ENCODE measurements around the gene CDCA3.
A peak's percentile ranks its signal among the peaks of the same experiment; 100 is the strongest.
"Not testable (repeated sequence)": the region's sequence is repeated elsewhere in the genome, so short reads cannot be mapped to it uniquely, and the experiment has no call there.

Gene CDCA3

DNA sequence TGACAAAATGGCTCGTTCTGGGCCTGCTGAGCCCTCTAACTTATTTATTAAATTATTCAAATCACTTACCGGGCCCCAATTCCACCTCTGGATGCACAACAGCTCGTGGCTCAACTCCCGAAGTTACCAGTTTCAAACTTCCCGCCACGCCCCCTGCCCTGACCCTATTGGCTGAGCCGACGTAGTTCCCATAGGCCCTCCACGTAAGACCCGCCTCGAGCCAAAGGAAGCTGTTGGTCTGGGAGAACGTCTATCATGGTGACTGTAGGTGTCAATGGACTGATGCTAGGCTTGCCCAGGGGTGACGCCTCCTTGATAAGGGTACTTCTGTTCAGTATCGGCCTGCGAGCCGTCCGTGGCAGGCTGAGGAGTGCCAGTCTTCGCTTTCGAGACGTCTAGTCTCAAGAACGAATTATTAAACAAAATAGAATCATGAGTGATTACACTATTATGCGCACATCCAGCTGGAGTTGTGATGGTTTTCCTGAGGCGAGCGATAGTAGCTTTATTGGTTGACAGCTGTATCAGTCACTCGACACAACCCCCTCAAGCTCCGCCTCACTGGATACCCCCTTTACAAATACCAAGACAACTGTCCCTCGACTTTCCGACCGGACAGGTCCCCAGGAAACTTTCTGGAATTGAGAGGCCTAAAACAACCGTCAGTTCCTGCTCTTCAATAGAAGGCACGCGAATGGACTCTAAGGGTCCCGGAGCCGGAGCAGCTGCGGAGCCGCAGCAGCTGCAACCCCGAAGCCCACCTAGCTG is at the start of gene CDCA3:
Gene CDCA3 (minus strand): TSS at position 134 of the 768 bp plus-strand sequence. CDS start 334 bp downstream, outside the sequence.
- no peaks in the 10 kb centered on the region for H3K9me3 ChIP-seq (ENCODE audit: control insufficient read depth, low read length)
- peak within 1 kb of the TSS; percentile 85 for H3K9ac ChIP-seq (ENCODE audit: low read length)
- H3K27me3 ChIP-seq (replicated peaks; ENCODE audit: control insufficient read depth, insufficient read depth, low read length): no peaks in the 10 kb centered on the region
- DNase-seq (ENCODE audit: low read depth): peak; percentile 98
- peaks cover 22% of the 10 kb centered on the region for H3K4me1 ChIP-seq (ENCODE audit: control insufficient read depth, insufficient read depth, low read length)
- peaks cover 13% of the 10 kb centered on the region for H3K36me3 ChIP-seq (ENCODE audit: control insufficient read depth, insufficient read depth, low read length, severe bottlenecking)
- H3K4me3 ChIP-seq (ENCODE audit: low read length): peak within 1 kb of the TSS; percentile 84

DNA sequence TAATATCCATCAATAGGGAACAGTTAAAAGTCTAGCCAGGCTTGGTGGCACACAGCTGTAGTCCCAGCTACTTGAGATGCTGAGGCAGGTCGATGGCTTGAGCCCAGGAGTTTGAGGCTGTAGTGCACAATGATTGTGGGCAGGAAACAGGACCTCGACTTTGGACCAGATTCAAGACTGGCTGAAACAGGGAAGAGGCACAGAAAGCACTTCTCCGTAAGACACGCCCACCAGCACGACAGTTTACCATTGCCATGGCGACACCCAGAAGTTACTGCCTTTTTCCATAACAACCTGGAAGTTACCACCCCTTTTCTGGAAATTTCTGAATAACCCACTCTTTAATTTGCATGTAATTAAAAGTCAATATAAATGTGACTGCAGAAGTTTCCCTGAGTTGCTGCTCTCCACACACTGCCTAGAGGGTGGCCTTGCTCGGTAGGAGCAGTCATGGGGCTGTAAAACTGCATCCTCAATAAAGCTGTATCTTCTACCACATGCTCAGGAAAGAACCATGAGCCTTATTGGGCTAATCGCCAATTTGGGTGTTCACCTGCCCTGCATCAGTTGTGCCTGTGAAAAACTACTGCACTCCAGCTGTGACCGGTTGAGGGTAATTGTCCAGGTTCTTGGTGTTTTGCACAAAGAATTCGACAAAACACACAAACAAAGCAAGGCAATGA is 48.9 kb upstream of the CDCA3 start:
- DNase-seq (ENCODE audit: low read depth): no peak
- H3K9ac ChIP-seq (ENCODE audit: low read length): no peak overlapping the region
- no peaks in the 10 kb centered on the region for H3K9me3 ChIP-seq (ENCODE audit: control insufficient read depth, low read length)

DNA sequence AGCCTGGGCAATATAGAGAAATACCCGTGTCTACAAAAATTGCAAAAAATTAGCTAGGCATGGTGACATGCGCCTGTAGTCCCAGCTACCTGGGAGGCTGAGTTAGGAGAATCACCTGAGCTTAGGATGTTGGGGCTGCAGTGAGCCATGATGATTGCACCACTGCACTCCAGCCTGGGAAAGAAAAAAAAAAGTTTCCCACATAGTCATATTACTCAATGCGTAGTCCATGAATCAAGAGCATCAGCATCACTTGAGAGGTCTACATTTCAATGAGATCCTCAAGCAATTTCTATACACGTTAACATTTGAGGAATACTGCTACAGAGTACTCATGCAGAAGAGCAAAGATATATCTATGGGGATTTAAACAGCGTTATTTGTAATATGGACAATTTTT is 48.3 kb upstream of the CDCA3 start:
- no peak overlapping the region for H3K9ac ChIP-seq (ENCODE audit: low read length)
- H3K27me3 ChIP-seq (replicated peaks; ENCODE audit: control insufficient read depth, insufficient read depth, low read length): no peaks in the 10 kb centered on the region
- no peaks in the 10 kb centered on the region for H3K9me3 ChIP-seq (ENCODE audit: control insufficient read depth, low read length)
- peaks cover 3% of the 10 kb centered on the region for H3K4me1 ChIP-seq (ENCODE audit: control insufficient read depth, insufficient read depth, low read length)
- H3K36me3 ChIP-seq (ENCODE audit: control insufficient read depth, insufficient read depth, low read length, severe bottlenecking): no peaks in the 10 kb centered on the region
- no peak for DNase-seq (ENCODE audit: low read depth)
- H3K4me3 ChIP-seq (ENCODE audit: low read length): no peak overlapping the region

More for the DNA sequence above, 48.9 kb upstream of the CDCA3 start:
- Histone ChIP-seq H3K4me3 (ENCODE audit: low read length) (no peak overlapping the region), H3K4me1 (ENCODE audit: control insufficient read depth, insufficient read depth, low read length) (peaks cover 6% of the 10 kb centered on the region), H3K36me3 (ENCODE audit: control insufficient read depth, insufficient read depth, low read length, severe bottlenecking) (no peaks in the 10 kb centered on the region), H3K27me3 (replicated peaks; ENCODE audit: control insufficient read depth, insufficient read depth, low read length) (no peaks in the 10 kb centered on the region)

DNA sequence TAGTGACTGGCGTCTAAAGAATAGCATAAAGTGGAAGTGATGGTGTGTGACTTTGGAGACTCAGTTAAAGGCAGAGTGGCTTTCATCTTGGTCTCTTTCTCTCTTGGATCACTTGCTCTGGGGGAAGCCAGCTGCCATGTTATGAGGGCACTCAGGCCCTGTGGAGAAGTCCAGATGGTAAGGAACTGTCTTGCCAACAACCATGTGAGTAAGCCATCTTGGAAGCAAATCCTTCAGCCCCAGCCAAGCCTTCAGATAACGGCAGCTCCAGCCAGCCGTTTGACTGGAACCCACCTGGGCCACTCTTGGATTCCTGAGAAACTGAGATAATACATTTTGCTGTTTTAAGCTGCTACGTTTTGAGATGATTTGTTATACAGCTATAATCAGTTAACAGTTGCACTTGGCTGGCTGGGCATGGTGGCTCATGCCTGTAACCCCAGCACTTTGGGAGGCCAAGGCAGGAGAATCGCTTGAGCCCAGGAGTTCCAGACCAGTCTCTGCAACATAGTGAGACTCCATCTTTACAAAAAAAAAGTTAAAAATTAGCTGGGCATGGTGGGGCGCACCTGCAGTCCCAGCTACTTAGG is 45.9 kb upstream of the CDCA3 start:
- DNase-seq (ENCODE audit: low read depth): no peak
- no peaks in the 10 kb centered on the region for H3K9me3 ChIP-seq (ENCODE audit: control insufficient read depth, low read length)
- no peaks in the 10 kb centered on the region for H3K36me3 ChIP-seq (ENCODE audit: control insufficient read depth, insufficient read depth, low read length, severe bottlenecking)
- H3K9ac ChIP-seq (ENCODE audit: low read length): no peak overlapping the region
- H3K4me1 ChIP-seq (ENCODE audit: control insufficient read depth, insufficient read depth, low read length): peaks cover 4% of the 10 kb centered on the region
- no peak overlapping the region for H3K4me3 ChIP-seq (ENCODE audit: low read length)
- H3K27me3 ChIP-seq (replicated peaks; ENCODE audit: control insufficient read depth, insufficient read depth, low read length): no peaks in the 10 kb centered on the region

DNA sequence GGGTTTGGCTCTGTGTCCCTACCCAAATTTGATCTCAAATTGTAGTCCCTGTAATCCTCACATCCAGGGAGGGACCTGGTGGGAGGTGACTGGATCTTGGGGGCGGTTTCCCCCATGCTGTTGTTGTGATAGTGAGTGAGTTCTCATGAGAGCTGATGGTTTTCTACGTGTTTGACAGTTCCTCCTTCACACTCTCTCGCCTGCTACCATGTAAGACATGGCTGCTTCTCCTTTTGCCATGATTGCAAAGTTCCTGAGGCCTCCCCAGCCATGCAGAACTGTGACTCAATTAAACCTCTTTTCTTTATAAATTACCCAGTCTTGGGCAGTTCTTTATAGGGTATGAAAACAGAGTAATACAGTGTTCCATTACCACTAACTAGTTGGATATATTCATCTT is 43.2 kb upstream of the CDCA3 start:
- Histone ChIP-seq H3K27me3 (replicated peaks; ENCODE audit: control insufficient read depth, insufficient read depth, low read length) (no peaks in the 10 kb centered on the region), H3K9me3 (ENCODE audit: control insufficient read depth, low read length) (no peaks in the 10 kb centered on the region), H3K36me3 (ENCODE audit: control insufficient read depth, insufficient read depth, low read length, severe bottlenecking) (no peaks in the 10 kb centered on the region), H3K4me3 (ENCODE audit: low read length) (no peak overlapping the region), H3K9ac (ENCODE audit: low read length) (no peak overlapping the region), H3K4me1 (ENCODE audit: control insufficient read depth, insufficient read depth, low read length) (peaks cover 15% of the 10 kb centered on the region)
- DNase-seq (ENCODE audit: low read depth): no peak

DNA sequence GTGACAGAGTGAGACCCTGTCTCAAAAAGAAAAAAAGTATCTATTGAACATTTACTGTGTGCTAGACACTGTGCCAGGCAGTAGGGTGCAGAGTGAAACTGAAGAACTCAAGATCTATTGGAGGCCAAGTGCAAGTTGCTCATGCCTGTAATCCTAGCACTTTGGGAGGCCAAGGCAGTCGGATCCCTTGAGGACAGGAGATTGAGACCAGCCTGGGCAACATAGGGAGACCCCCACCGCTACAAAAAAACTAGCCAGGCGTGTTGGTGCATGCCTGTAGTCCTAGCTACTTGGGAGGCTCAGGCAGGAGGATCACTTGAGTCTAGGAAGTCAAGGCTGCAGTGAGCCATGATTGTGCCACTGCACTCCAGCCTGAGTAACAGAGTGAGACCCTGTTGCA is 41.6 kb upstream of the CDCA3 start:
- peaks cover 15% of the 10 kb centered on the region for H3K4me1 ChIP-seq (ENCODE audit: control insufficient read depth, insufficient read depth, low read length)

DNA sequence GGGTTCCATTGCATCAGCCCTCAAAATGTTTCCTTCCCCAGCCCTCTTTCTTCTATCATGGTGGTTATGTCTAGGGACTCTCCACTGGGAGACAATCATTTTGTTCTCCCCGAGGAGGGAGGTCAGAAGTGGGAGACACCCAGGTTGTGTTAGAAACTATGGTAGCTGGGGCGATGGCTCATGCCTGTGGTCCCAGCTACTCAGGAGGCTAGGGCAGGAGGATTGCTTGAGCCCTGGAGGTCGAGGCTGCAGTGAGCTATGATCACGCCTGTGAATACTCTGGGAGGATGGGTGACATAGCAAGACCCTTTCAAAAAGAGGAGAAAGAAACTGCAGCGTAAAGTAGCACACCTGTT is 40.5 kb upstream of the CDCA3 start:
- DNase-seq (ENCODE audit: low read depth): no peak

More for the DNA sequence above, 41.6 kb upstream of the CDCA3 start:
- not testable (repeated sequence) for H3K9ac ChIP-seq (ENCODE audit: low read length); H3K36me3 ChIP-seq (ENCODE audit: control insufficient read depth, insufficient read depth, low read length, severe bottlenecking); H3K9me3 ChIP-seq (ENCODE audit: control insufficient read depth, low read length); DNase-seq (ENCODE audit: low read depth); H3K27me3 ChIP-seq (replicated peaks; ENCODE audit: control insufficient read depth, insufficient read depth, low read length); H3K4me3 ChIP-seq (ENCODE audit: low read length)

DNA sequence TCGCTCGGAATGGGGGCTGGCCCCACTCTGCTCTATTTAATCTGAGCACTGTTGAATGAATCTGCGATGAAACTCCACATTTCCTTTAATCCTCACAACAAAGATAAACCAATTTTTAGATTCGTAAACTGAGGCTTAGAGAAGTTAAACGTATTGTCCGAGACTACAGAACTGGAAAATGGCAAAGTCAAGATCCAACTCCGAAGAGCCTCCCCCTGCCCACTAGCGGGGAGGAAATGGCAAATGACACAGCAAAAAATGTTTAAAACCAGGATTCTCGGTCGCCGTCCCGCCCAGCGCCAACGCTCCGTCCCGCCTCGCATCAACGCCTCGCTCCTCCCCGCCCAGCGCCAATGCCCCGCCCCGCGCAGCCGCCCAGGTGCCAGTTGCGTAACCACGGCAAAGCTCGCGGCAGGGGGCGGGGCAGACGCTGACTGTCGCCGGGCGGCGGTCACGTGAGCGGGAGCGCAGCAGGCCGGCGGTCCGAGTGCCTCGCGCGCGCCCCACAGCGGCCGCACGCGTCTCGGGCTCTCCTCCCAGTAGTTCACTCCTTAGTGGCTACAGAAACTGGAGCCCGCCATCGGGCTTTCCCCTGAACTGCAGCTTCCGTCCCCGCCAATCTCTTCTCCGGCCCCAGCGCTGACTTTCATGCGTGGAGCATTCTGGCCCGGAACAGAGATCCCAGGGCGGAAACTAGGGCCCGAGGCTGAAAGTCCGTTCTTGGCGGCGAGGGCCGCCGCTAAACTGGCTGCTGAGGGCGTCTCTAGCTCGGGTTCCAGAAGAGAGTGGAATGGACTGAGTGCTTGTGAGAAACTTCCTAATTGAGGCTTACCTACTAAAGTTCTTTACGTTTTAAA is 39.9 kb upstream of the CDCA3 start:
- DNase-seq (ENCODE audit: low read depth): peak; percentile 99
- Histone ChIP-seq H3K36me3 (ENCODE audit: control insufficient read depth, insufficient read depth, low read length, severe bottlenecking) (no peaks in the 10 kb centered on the region), H3K4me1 (ENCODE audit: control insufficient read depth, insufficient read depth, low read length) (peaks cover 15% of the 10 kb centered on the region), H3K27me3 (replicated peaks; ENCODE audit: control insufficient read depth, insufficient read depth, low read length) (no peaks in the 10 kb centered on the region), H3K9ac (ENCODE audit: low read length) (peak overlapping the region; percentile 96), H3K9me3 (ENCODE audit: control insufficient read depth, low read length) (no peaks in the 10 kb centered on the region), H3K4me3 (ENCODE audit: low read length) (peak overlapping the region; percentile 81)

More for the DNA sequence above, 40.5 kb upstream of the CDCA3 start:
- no peaks in the 10 kb centered on the region for H3K27me3 ChIP-seq (replicated peaks; ENCODE audit: control insufficient read depth, insufficient read depth, low read length)
- no peaks in the 10 kb centered on the region for H3K9me3 ChIP-seq (ENCODE audit: control insufficient read depth, low read length)
- H3K9ac ChIP-seq (ENCODE audit: low read length): peak overlapping the region; percentile 96
- H3K36me3 ChIP-seq (ENCODE audit: control insufficient read depth, insufficient read depth, low read length, severe bottlenecking): no peaks in the 10 kb centered on the region
- H3K4me3 ChIP-seq (ENCODE audit: low read length): peak overlapping the region; percentile 81
- H3K4me1 ChIP-seq (ENCODE audit: control insufficient read depth, insufficient read depth, low read length): peaks cover 15% of the 10 kb centered on the region

DNA sequence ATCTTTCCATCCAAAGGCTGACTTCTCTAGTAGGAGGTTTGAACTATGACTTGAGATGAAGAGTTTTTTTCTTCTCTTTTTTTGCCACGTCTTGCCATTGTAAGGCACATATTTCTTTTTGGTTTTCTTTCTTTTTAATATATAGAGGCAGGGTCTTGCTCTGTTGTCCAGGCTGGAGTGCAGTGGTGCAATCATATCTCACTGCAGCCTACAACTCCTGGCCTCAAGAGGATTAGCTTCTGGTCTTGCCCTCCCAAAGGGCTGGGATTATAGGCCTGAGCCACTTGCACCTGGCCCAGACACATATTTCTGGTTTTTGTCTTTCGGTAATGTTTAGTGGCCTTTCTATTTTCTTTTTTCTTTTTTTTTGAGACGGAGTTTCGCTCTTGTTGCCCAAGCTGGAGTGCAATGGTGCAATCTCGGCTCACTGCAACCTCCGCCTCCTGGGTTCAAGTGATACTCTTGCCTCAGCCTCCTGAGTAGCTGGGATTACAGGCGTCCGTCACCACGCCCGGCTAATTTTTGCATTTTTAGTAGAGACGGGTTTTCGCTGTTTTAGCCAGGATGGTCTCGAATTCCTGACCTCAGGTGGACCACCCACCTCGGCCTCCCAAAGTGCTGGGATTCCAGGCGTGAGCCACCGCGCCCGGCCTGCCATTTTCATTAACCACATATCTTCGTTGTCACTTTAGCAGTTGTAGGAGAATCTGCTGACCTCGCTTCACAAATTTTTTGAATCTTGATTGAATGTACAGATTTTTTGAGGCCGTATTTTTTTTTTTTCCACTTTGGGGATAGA is 38.9 kb upstream of the CDCA3 start:
- peaks cover 15% of the 10 kb centered on the region for H3K4me1 ChIP-seq (ENCODE audit: control insufficient read depth, insufficient read depth, low read length)
- H3K36me3 ChIP-seq (ENCODE audit: control insufficient read depth, insufficient read depth, low read length, severe bottlenecking); DNase-seq (ENCODE audit: low read depth); H3K27me3 ChIP-seq (replicated peaks; ENCODE audit: control insufficient read depth, insufficient read depth, low read length); H3K9me3 ChIP-seq (ENCODE audit: control insufficient read depth, low read length): not testable (repeated sequence)
- peak overlapping the region; percentile 71 for H3K4me3 ChIP-seq (ENCODE audit: low read length)
- peak overlapping the region; percentile 90 for H3K9ac ChIP-seq (ENCODE audit: low read length)

DNA sequence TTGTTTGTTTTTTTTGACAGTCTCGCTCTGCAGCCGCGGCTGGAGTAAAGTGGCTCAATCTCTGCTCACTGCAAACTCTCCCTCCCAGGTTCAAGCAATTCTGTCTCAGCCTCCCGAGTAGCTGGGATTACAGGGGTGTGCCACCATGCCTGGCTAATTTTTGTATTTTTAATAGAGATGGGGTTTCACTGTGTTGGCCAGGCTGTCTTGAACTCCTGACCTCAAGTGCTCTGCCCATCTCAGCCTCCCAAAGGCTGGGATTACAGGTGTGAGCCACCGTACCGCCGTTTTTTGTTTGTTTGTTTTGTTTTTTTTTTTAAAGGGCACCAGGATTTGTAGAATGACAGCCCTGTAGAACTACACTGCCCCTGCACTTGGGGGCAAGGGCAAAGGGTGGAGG is 37.7 kb upstream of the CDCA3 start:
- H3K27me3 ChIP-seq (replicated peaks; ENCODE audit: control insufficient read depth, insufficient read depth, low read length); H3K9me3 ChIP-seq (ENCODE audit: control insufficient read depth, low read length): not testable (repeated sequence)
- H3K4me1 ChIP-seq (ENCODE audit: control insufficient read depth, insufficient read depth, low read length): peaks cover 12% of the 10 kb centered on the region

More for the DNA sequence above, 37.7 kb upstream of the CDCA3 start:
- H3K4me3 ChIP-seq (ENCODE audit: low read length); H3K9ac ChIP-seq (ENCODE audit: low read length); H3K36me3 ChIP-seq (ENCODE audit: control insufficient read depth, insufficient read depth, low read length, severe bottlenecking); DNase-seq (ENCODE audit: low read depth): not testable (repeated sequence)
